ENCODE measurements around the gene SEC31A. TPM values are rescaled to one million over a fixed set of nuclear protein-coding genes. Genes with fewer than 3 reads are reported as not detected.
A peak's percentile ranks its signal among the peaks of the same experiment; 100 is the strongest.

SEC31A gene
- total RNA-seq, result 381 and 523 TPM in 2 replicates

DNA sequence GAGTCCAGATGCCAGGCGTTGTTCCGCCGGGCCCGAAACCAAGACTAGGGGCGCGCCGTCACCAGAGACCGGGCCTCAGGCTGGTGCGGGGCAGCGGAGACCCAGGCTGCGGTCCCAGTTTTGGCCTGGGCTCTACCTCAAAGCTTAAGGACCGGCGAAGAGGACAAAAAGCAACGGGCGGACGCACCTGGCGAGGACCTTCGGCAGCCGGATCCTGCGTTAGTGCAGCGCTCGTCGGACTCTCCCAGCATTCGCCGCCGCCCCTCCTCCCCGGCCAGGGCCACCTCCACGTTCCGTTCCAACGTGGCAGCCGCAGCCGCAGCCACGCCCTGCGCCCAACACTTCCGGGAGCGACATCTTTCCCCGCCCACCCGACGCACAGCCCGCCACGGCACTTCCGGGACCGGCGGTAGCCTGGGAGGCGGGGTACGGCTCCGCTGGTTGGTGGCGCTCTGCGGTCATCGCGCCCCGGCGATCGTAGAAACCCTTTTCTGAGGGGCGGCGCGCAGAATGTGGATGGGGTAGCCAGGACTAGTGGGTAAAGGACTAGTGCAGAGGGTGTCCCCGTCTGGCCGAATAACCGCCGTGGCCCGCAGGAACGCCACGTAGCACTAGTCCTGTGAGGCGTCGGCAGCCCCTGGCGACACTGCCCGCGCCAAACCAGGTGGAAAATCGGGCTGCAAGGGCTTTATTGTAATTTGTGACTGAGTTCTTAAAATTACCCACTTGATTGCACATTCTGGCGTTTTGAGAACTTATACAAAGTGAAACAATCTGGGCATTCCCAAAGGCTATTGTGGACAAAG lies at the start of gene SEC31A:
Gene SEC31A (minus strand): TSS at position 253 of the 806 bp plus-strand sequence. CDS start 9,217 bp downstream, outside the sequence.
- TF ChIP-seq, protein P1, sequence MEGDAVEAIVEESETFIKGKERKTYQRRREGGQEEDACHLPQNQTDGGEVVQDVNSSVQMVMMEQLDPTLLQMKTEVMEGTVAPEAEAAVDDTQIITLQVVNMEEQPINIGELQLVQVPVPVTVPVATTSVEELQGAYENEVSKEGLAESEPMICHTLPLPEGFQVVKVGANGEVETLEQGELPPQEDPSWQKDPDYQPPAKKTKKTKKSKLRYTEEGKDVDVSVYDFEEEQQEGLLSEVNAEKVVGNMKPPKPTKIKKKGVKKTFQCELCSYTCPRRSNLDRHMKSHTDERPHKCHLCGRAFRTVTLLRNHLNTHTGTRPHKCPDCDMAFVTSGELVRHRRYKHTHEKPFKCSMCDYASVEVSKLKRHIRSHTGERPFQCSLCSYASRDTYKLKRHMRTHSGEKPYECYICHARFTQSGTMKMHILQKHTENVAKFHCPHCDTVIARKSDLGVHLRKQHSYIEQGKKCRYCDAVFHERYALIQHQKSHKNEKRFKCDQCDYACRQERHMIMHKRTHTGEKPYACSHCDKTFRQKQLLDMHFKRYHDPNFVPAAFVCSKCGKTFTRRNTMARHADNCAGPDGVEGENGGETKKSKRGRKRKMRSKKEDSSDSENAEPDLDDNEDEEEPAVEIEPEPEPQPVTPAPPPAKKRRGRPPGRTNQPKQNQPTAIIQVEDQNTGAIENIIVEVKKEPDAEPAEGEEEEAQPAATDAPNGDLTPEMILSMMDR (IDR thresholded peaks at IDR 0.05; ENCODE audit: insufficient read depth, low read depth, low read length), result peak; percentile 4
- DNase-seq (ENCODE audit: low read depth), result peak; percentile 97
- H3K4me3 ChIP-seq (ENCODE audit: low read depth, low read length), result peak within 1 kb of the TSS; percentile 94

GRCh38 chr4:82939414-82939813 lies 48.5 kb upstream of the SEC31A start:
- no peak overlapping the region for H3K4me3 ChIP-seq (ENCODE audit: low read depth, low read length)
- TF ChIP-seq, protein P1 (IDR thresholded peaks at IDR 0.05; ENCODE audit: insufficient read depth, low read depth, low read length), result no peak

GRCh38 chr4:82934441-82934840 lies 43.5 kb upstream of the SEC31A start:
- no peak for DNase-seq (ENCODE audit: low read depth)
- H3K4me3 ChIP-seq (ENCODE audit: low read depth, low read length), result no peak overlapping the region
- TF ChIP-seq, protein P1 (IDR thresholded peaks at IDR 0.05; ENCODE audit: insufficient read depth, low read depth, low read length), result no peak

More at GRCh38 chr4:82939414-82939813, 48.5 kb upstream of the SEC31A start:
- DNase-seq (ENCODE audit: low read depth), result no peak

GRCh38 chr4:82930848-82931755 lies 40.1 kb upstream of the SEC31A start:
- no peak for DNase-seq (ENCODE audit: low read depth)
- no peak overlapping the region for H3K4me3 ChIP-seq (ENCODE audit: low read depth, low read length)
- TF ChIP-seq, protein P1 (IDR thresholded peaks at IDR 0.05; ENCODE audit: insufficient read depth, low read depth, low read length), result no peak

DNA sequence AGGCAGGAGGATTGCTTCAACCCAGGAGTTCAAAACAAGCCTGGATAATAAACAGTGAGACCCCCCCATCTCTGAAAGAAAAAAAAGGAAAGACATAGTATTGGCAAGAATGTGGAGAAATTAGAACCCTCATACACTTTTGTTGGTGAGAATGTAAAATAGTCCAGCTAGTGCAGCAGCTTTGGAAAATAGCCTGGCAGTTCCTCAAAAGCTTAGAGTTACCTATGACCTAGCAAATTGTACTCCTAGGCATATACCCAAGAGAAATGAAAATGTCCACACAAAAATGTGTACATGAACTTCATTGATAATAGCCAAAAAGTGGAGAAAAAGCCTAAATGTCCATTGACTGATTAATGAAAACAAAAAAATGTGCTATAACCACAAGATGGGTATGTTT lies 30.8 kb upstream of the SEC31A start:
- no peak for DNase-seq (ENCODE audit: low read depth)
- no peak overlapping the region for H3K4me3 ChIP-seq (ENCODE audit: low read depth, low read length)
- TF ChIP-seq, protein P1 (IDR thresholded peaks at IDR 0.05; ENCODE audit: insufficient read depth, low read depth, low read length), result no peak

GRCh38 chr4:82919386-82919785 lies 28.4 kb upstream of the SEC31A start:
- TF ChIP-seq, protein P1 (IDR thresholded peaks at IDR 0.05; ENCODE audit: insufficient read depth, low read depth, low read length), result no peak
- no peak overlapping the region for H3K4me3 ChIP-seq (ENCODE audit: low read depth, low read length)
- DNase-seq (ENCODE audit: low read depth), result no peak

All from fibroblast of villous mesenchyme (primary cell).